T-cell (primary cell): ENCODE data around the gene CYFIP2. TPM values are rescaled to one million over a fixed set of nuclear protein-coding genes. Genes with fewer than 3 reads are reported as not detected.

Experiments
- ATAC-seq, 4 experiments: fragments of 200-7000 bp in 3 of 4; fragments of 150-1000 bp in 1 of 4; cut with Tn5 transposase; replicated peaks in 1 of 4; 1 replicate in 3 of 4; 2 replicates in 1 of 4; pipeline ENCODE4 v1.10.0; 2021; ENCODE audit warnings: moderate library complexity in 3 of 4, mild to moderate bottlenecking in 2 of 4, moderate number of reproducible peaks in 1 of 4
- CTCF ChIA-PET, 2 donors: fragments of 300-600 bp; sonication (Branson Sonifier 250); formaldehyde crosslinking; loops; one replicate each; lab custom pipeline; 2022; ENCODE audit warnings: antibody characterized with exemption in 2 of 2; lab: Charles Lee
- POLR2A ChIA-PET, 2 donors: fragments of 300-600 bp; sonication (Branson Sonifier 250); formaldehyde crosslinking; loops; one replicate each; lab custom pipeline; 2022; ENCODE audit warnings: antibody characterized with exemption in 2 of 2; lab: Charles Lee
- DNase-seq, 35 experiments: peaks; one replicate each; pipeline versions ENCODE4 v3.0.0 to v3.0.0-alpha.2; 2013 to 2023
- H3K27ac ChIP-seq: one replicate; pipeline ENCODE4 v1.5.1; 2013; ENCODE audit warnings: low read length
- H3K27me3 ChIP-seq, 2 experiments: replicated peaks in 1 of 2; 1 replicate in 1 of 2; 2 replicates in 1 of 2; pipeline versions ENCODE4 v1.6.1 to v1.7.0; 2013; ENCODE audit warnings: low read length in 1 of 2, mixed read lengths in 1 of 2; ENCODE audit not compliant: control insufficient read depth in 2 of 2, insufficient read depth in 2 of 2; ENCODE audit errors: extremely low read depth in 1 of 2
- H3K36me3 ChIP-seq, 2 donors: 1 replicate in 1 of 2; 2 replicates in 1 of 2; pipeline versions ENCODE4 v1.6.1 to v1.7.0; 2013; ENCODE audit warnings: low read length in 1 of 2; ENCODE audit not compliant: control insufficient read depth in 2 of 2, insufficient read depth in 1 of 2; ENCODE audit errors: extremely low read depth in 1 of 2
- H3K4me1 ChIP-seq, 2 experiments: 1 replicate in 1 of 2; 2 replicates in 1 of 2; pipeline versions ENCODE4 v1.6.1 to v1.7.0; 2013; ENCODE audit warnings: low read length in 2 of 2, mixed read lengths in 1 of 2; ENCODE audit not compliant: insufficient read depth in 2 of 2, control insufficient read depth in 1 of 2; ENCODE audit errors: extremely low read depth in 1 of 2
- H3K4me3 ChIP-seq, 2 donors: 1 replicate in 1 of 2; 2 replicates in 1 of 2; pipeline versions ENCODE4 v1.5.1 to v1.7.0; 2013; ENCODE audit warnings: mild to moderate bottlenecking in 2 of 2, low read length in 1 of 2, moderate library complexity in 1 of 2; ENCODE audit not compliant: control insufficient read depth in 1 of 2; ENCODE audit errors: extremely low read depth in 1 of 2
- H3K9me3 ChIP-seq: 2 replicates; pipeline ENCODE4 v1.7.0; 2013
- H3K27ac Mint-ChIP-seq, 2 donors: one replicate each; pipeline ENCODE4 v1.8.0; 2020 to 2021; ENCODE audit warnings: mild to moderate bottlenecking in 2 of 2, mixed read lengths in 2 of 2
- H3K27me3 Mint-ChIP-seq, 2 donors: one replicate each; pipeline ENCODE4 v1.8.0; 2021 to 2022; ENCODE audit warnings: mixed read lengths in 2 of 2
- H3K36me3 Mint-ChIP-seq: one replicate; pipeline ENCODE4 v1.8.0; 2021; ENCODE audit warnings: mixed read lengths
- H3K4me1 Mint-ChIP-seq, 3 donors: one replicate each; pipeline ENCODE4 v1.8.0; 2020 to 2022; ENCODE audit warnings: mixed read lengths in 3 of 3, mild to moderate bottlenecking in 1 of 3
- H3K4me3 Mint-ChIP-seq, 3 donors: one replicate each; pipeline ENCODE4 v1.8.0; 2020 to 2022; ENCODE audit warnings: mild to moderate bottlenecking in 3 of 3, mixed read lengths in 3 of 3, moderate library complexity in 3 of 3
- H3K9me3 Mint-ChIP-seq, 3 donors: one replicate each; pipeline ENCODE4 v1.8.0; 2020 to 2022; ENCODE audit warnings: mixed read lengths in 3 of 3
- WGBS: methylation state at CpG from one replicate; pipeline ENCODE4 v1.1.5; 2013; ENCODE audit warnings: missing lambda C conversion rate; ENCODE audit not compliant: insufficient coverage; 5-methylcytosine and 5-hydroxymethylcytosine counted together
- total RNA-seq, 35 experiments: library from RNA in 6 of 35; stranded (reverse) in 6 of 35; fragments of 120-200 nt in 1 of 35; gene quantifications; one replicate each; pipeline versions ENCODE4 v1.2.1 to v1.2.4 and lab custom pipeline; 2013 to 2026

The CYFIP2 gene
- total RNA-seq, 5 donors from 2014 or later (not counting 1 experiment from before 2014, with no cell fraction given): 362 to 497 (median 398) TPM

DNA sequence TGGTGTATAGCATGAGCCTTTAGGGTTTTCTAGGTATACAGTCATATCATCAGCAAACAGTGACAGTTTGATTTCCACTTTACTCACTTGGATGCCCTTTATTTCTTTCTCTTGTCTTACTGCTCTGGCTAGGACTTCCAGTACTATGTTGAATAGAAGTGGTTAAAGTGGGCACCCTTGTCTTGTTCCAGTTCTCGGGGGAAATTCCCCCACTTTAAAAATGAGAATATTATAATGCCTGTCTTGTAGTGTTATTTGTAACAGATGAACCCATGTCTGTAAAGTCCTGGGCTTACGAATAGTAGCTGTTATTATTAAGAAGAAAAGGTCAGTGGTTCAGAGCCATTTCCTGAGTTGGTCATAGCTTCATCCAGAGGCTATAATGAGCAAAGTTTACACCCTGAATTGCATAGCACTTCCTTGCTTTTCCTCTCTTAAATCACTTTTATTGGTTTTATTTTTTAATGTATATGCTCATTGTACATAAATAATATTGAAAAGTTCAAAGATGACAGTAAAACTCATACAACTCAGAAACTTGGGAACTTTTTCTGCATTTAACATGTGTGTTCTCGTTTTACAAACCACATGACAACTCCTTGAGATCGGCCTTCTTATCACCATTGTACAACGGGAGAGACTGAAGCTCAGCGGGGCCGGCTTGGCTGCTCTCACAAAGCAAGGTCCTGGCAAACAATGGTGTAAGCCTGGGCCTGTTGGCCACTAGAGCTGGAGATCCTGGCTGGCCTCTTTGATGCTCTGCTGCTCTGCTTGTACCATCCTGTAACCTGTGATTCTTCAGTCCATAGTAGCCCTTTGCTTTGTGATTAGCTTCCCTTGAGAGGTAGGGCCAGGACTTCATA is 85.2 kb downstream of the CYFIP2 start:
- no peak overlapping the region for H3K4me3 Mint-ChIP-seq
- DNase-seq (no peak), ATAC-seq (no peak)
- H3K27ac Mint-ChIP-seq: peak overlapping the region; percentile 57 to 85
- peaks cover 33 to 44% (median 38%) of the 10 kb centered on the region in 3 donors for H3K4me1 Mint-ChIP-seq
- Histone ChIP-seq H3K27ac (peak overlapping the region; percentile 3), H3K4me1 (no peaks in the 10 kb centered on the region), H3K4me3 (no peak overlapping the region), H3K36me3 (peaks cover 9 to 68% of the 10 kb centered on the region in 2 donors), H3K9me3 (no peaks in the 10 kb centered on the region), H3K27me3 (no peaks in the 10 kb centered on the region)
- H3K9me3 Mint-ChIP-seq: no peaks in the 10 kb centered on the region
- peaks cover 57% of the 10 kb centered on the region for H3K36me3 Mint-ChIP-seq
- ChIA-PET POLR2A (interaction anchor here in 1 of 2 donors (0.5 kb wide), 1 partner anchor 1562 kb away, joined by 3 read pairs; no protein-coding TSS in a partner anchor), CTCF (interaction anchor here (0.5 to 1.3 kb wide), 3 partner anchors 9 to 220 kb away, joined by 3 to 7 read pairs (median 4); no protein-coding TSS in a partner anchor)
- H3K27me3 Mint-ChIP-seq: no peaks in the 10 kb centered on the region
- 60% methylated on average over 5 of the region's 7 CpGs for WGBS

DNA sequence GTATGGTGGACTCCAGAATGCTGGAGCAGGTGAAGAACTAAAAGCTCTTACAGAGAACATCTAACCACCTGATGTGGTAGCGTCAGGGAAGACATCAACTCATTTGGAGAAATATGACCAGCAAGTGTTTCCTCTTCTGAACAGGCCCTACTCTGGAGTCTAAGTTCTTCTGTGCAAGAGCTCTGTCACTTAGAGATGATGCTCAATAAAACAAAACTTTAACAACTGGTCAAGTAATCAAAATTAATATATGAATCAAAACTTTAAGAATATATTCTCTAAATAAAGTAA is 85.8 kb downstream of the CYFIP2 start:
- H3K36me3 ChIP-seq: peaks cover 9 to 67% of the 10 kb centered on the region in 2 donors
- H3K27ac ChIP-seq: no peak overlapping the region
- Mint-ChIP-seq H3K27me3 (no peaks in the 10 kb centered on the region), H3K9me3 (no peaks in the 10 kb centered on the region), H3K4me1 (peaks cover 33 to 43% (median 39%) of the 10 kb centered on the region in 3 donors), H3K36me3 (peaks cover 58% of the 10 kb centered on the region), H3K27ac (peak overlapping the region; percentile 57 to 85), H3K4me3 (no peak overlapping the region)
- no peaks in the 10 kb centered on the region for H3K9me3 ChIP-seq
- ATAC-seq (no peak), DNase-seq (no peak)
- H3K27me3 ChIP-seq: no peaks in the 10 kb centered on the region
- no peaks in the 10 kb centered on the region for H3K4me1 ChIP-seq
- ChIA-PET POLR2A (no interaction called here), CTCF (interaction anchor here in 1 of 2 donors (0.5 to 1.3 kb wide), 2 partner anchors 10 to 221 kb away, joined by 3 to 4 read pairs; no protein-coding TSS in a partner anchor)
- WGBS: no CpG with 5 or more reads among the region's 1 CpG
- H3K4me3 ChIP-seq: no peak overlapping the region

DNA sequence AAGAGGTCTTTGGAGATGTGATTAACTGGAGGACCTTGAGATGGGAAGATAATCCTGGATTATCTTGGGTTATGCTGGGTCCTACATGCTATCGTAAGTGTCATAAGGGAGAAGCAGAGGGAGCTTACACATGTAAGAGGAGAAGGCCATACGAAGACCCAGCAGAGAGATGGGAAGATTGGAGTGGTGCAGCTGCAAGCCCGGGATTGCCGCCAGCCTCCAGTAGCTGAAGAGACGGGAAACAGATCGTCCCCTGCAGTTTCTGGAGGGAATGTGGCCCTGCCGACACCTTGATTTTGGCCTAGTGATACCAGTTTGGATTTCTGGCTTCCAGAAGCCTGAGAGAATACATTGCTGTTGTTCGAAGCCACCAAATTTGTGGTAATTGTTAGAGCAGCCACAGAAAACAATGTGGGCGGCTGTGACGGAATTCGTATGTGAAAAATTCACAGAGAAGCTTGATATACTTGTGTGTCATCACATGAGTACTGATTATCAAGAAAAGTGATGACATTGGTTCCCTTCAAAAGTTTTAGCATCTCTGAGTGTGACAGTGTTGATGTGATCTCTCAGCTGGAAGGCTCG is 86.9 kb downstream of the CYFIP2 start:
- H3K9me3 Mint-ChIP-seq: no peaks in the 10 kb centered on the region
- H3K4me3 Mint-ChIP-seq: no peak overlapping the region
- peaks cover 59% of the 10 kb centered on the region for H3K36me3 Mint-ChIP-seq
- no peak overlapping the region for H3K4me3 ChIP-seq
- ChIA-PET POLR2A (no interaction called here), CTCF (interaction anchor here in 1 of 2 donors (0.6 to 1.1 kb wide), 2 partner anchors 25 to 388 kb away, joined by 3 read pairs; no protein-coding TSS in a partner anchor)
- peak overlapping the region in 1 of 2 donors; percentile 45 for H3K27ac Mint-ChIP-seq
- H3K27me3 ChIP-seq: no peaks in the 10 kb centered on the region
- no peaks in the 10 kb centered on the region for H3K27me3 Mint-ChIP-seq
- no peak overlapping the region for H3K27ac ChIP-seq
- H3K36me3 ChIP-seq: peaks cover 10 to 62% of the 10 kb centered on the region in 2 donors
- H3K4me1 Mint-ChIP-seq: peaks cover 33 to 43% (median 42%) of the 10 kb centered on the region in 3 donors
- no peaks in the 10 kb centered on the region for H3K9me3 ChIP-seq
- WGBS: 97% methylated on average over 8 of the region's 12 CpGs
- ATAC-seq (no peak), DNase-seq (no peak)
- H3K4me1 ChIP-seq: no peaks in the 10 kb centered on the region

DNA sequence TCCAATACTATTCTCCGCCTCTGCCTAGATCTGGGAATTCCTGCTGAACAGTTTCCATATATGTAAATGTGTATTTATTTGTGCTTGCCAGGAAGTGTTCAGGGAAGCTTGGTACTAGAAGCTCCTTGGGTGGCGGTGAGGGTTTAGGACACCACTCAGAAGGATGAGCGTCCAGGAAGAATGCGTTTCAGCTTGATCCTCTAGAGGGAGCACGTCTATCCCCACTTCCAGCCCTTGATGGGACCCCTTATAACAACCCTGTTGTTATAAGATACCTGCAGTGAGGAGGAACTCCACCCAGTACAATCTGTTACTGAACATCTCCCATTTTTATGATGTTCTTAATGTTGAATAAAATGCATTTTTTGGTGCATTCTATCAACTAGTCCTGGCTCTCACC is 88.9 kb downstream of the CYFIP2 start:
- H3K4me1 Mint-ChIP-seq: peaks cover 32 to 45% (median 32%) of the 10 kb centered on the region in 3 donors
- CTCF ChIA-PET: interaction anchor here in 1 of 2 donors (1.8 kb wide), 1 partner anchor 13 kb away, joined by 6 read pairs; no protein-coding TSS in a partner anchor
- Histone ChIP-seq H3K27ac (no peak overlapping the region), H3K4me1 (no peaks in the 10 kb centered on the region), H3K27me3 (no peaks in the 10 kb centered on the region), H3K4me3 (no peak overlapping the region), H3K9me3 (no peaks in the 10 kb centered on the region), H3K36me3 (peaks cover 14 to 79% of the 10 kb centered on the region in 2 donors)
- no peak overlapping the region for H3K4me3 Mint-ChIP-seq
- POLR2A ChIA-PET: interaction anchor here in 1 of 2 donors (0.9 kb wide), 1 partner anchor 15 kb away, joined by 3 read pairs; no protein-coding TSS in a partner anchor
- no peak for ATAC-seq
- H3K27ac Mint-ChIP-seq: no peak overlapping the region
- no peaks in the 10 kb centered on the region for H3K27me3 Mint-ChIP-seq
- no peak for DNase-seq
- WGBS: 100% methylated on average over 1 of the region's 5 CpGs
- H3K36me3 Mint-ChIP-seq: peaks cover 65% of the 10 kb centered on the region
- no peaks in the 10 kb centered on the region for H3K9me3 Mint-ChIP-seq

DNA sequence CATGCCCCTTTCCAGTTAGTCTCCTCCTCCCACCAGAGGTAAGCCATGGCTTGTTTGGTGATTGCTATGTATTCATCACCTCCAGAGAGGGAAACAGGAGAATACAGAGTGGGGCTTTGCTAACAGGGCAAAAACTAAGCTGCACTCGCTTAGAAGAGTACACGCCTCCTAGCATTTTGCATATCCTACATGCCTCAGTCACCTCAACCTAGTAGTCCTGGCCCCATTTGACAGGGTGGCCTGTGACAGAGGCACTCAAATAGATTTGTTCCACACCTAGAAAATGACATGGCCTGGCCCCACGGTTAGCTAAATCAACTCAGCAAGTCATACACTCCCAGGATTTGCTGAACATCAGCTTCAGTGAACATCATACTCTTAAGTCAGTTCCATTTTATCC is 90.7 kb downstream of the CYFIP2 start:
- Histone ChIP-seq H3K9me3 (no peaks in the 10 kb centered on the region), H3K27ac (no peak overlapping the region), H3K36me3 (peaks cover 14 to 92% of the 10 kb centered on the region in 2 donors), H3K4me3 (no peak overlapping the region), H3K27me3 (no peaks in the 10 kb centered on the region), H3K4me1 (no peaks in the 10 kb centered on the region)
- peaks cover 75% of the 10 kb centered on the region for H3K36me3 Mint-ChIP-seq
- ChIA-PET POLR2A (no interaction called here), CTCF (interaction anchor here in 1 of 2 donors (0.5 kb wide), 1 partner anchor 62 kb away, joined by 3 read pairs; no protein-coding TSS in a partner anchor)
- peaks cover 14 to 34% (median 19%) of the 10 kb centered on the region in 3 donors for H3K4me1 Mint-ChIP-seq
- H3K27ac Mint-ChIP-seq: peak overlapping the region in 1 of 2 donors; percentile 39
- ATAC-seq (no peak), DNase-seq (no peak)
- H3K27me3 Mint-ChIP-seq: no peaks in the 10 kb centered on the region
- H3K9me3 Mint-ChIP-seq: no peaks in the 10 kb centered on the region
- 84% methylated on average over 3 of the region's 3 CpGs for WGBS
- H3K4me3 Mint-ChIP-seq: no peak overlapping the region

DNA sequence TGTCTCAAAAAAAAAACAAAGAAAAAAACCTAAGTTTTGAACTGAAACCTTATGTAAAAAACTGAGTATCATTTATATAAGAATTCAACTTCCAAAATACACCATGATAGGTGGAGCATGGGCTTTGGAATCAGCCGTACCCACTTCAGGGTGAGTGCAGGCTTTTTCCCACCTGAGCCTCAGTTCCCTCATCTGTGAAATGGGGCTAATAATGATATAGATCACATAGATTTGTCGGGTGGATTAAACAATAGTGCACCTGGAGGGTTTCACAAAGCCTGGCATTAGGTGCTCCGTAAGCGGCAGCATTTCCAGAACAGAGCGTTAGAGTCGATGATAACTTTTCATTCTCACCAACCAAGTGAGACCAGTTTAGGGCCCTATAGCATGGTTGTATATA is 91.9 kb downstream of the CYFIP2 start:
- H3K9me3 Mint-ChIP-seq: no peaks in the 10 kb centered on the region

More for the DNA sequence above, 91.9 kb downstream of the CYFIP2 start:
- H3K4me3 Mint-ChIP-seq: no peak overlapping the region
- Histone ChIP-seq H3K9me3 (no peaks in the 10 kb centered on the region), H3K4me1 (no peaks in the 10 kb centered on the region), H3K27ac (no peak overlapping the region), H3K27me3 (no peaks in the 10 kb centered on the region), H3K36me3 (peaks cover 11 to 93% of the 10 kb centered on the region in 2 donors), H3K4me3 (no peak overlapping the region)
- ATAC-seq (no peak), DNase-seq (no peak)
- ChIA-PET CTCF (no interaction called here), POLR2A (no interaction called here)
- peaks cover 79% of the 10 kb centered on the region for H3K36me3 Mint-ChIP-seq
- no peaks in the 10 kb centered on the region for H3K27me3 Mint-ChIP-seq
- H3K4me1 Mint-ChIP-seq: peaks cover 13 to 30% (median 14%) of the 10 kb centered on the region in 3 donors
- peak overlapping the region in 1 of 2 donors; percentile 23 for H3K27ac Mint-ChIP-seq
- WGBS: no CpG with 5 or more reads among the region's 6 CpGs
